Measurements from ENCODE around the gene TAF4.
A peak's percentile ranks its signal among the peaks of the same experiment; 100 is the strongest.
"Not testable (repeated sequence)": the region's sequence is repeated elsewhere in the genome, so short reads cannot be mapped to it uniquely, and the experiment has no call there.

TAF4 gene

DNA sequence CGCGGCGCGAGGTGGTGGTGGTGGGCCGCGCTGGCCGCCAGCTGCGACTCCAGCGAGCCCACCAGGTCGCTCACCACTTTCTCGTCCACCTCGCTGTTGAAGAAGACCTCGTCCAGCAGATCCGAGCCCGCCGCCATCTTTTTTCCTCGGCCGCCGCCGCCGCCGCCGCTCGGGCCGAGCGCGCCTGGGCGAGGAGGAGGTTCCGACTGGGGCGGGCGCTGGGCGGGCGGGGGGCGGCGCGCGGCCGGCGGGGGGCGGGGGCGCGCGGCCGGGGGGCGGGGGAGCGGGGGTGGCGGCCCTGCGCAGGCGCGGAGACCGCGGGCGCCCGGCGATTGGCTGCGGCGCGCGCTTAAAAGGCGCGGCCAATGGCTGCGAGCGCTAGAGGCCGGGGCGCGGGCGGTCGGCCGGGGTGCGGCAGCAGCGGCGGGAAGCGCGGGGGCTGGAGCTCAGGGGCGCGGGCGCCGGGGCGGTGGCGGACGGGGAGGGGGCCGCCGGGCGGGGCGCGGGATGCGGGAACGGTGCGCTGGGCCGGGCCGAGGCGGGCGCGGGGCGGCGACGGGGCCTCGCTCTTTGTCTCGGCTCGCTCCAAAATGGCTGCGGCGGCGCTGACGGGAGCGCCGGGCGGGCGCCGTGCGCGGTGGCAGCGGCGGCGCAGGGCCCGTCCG is at the start of gene TAF4:
TSS of gene TAF4 (minus strand) at position 208 of the 665 bp plus-strand sequence. CDS start at position 137, 71 bp downstream.
- peak in 50 of 51 donors; percentile 12 to 90 (median 68) for DNase-seq

DNA sequence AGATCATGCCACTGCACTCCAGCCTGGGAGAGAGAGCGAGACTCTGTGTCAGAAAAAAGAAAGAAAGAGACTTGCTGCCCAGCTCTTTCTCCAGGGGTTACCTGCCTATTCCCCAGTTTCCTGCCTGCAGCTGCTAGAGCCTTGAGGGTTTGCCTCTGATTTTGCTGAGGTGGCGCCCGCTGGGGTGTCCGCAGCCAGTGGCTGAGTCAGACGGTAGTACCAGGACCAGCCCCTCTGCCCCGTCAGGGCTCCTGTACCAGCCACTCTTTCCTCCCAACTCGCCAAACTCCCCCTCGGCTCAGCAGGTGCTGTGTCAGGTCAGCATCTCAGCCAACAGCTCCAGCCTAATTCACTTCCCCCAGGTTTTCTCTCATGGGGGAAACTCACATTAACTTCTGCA is 49.2 kb upstream of the TAF4 start:
- DNase-seq: no peak

GRCh38 chr20:62112368-62112767 is 46.7 kb upstream of the TAF4 start:
- no peak for DNase-seq

- no peak for DNase-seq
These were observed 45.5 kb upstream of the TAF4 start for GRCh38 chr20:62111148-62111547.

- no peak for DNase-seq
These were observed 39.9 kb upstream of the TAF4 start for GRCh38 chr20:62105592-62105991.

GRCh38 chr20:62104791-62105345 is 39.2 kb upstream of the TAF4 start:
- no peak for DNase-seq

GRCh38 chr20:62104234-62104789 is 38.6 kb upstream of the TAF4 start:
- no peak for DNase-seq

DNA sequence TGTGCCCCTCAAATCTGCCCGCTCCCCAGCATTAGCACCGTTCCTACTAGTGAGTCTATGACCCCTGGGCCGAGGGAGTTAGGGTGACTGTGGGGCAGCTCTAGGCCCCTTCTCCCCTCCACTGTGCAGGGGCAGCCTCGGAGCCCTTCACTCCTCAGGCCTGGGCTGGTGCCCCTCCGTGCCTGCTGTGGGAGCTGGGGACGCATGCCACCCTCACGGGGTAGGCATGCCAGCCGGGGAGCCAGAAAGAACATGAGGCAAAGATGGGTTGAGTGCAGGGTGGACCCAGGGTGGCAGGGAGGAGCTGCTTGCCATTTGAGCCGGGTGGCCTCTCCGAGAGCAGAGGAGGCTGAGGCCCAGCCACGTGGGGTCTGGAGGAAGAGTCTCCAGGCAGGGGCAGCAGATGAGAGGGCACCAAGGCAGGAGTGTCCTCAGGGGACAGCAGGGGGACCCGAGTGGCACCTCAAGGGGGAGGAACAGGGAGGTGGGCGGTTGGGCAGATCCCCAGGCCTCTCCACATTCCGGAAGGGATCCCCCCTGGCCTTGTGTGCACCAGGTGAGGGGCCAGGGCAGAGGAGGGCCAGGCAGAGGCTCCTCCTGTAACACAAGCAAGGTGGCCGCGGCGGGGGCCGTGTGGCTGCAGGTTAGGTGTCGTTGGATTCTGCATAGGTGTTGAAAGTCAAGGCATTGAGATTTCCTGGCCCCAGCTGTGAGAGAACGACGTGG is 38.0 kb upstream of the TAF4 start:
- no peak for DNase-seq

- DNase-seq: no peak
These were observed 35.4 kb upstream of the TAF4 start for GRCh38 chr20:62101078-62101477.

DNA sequence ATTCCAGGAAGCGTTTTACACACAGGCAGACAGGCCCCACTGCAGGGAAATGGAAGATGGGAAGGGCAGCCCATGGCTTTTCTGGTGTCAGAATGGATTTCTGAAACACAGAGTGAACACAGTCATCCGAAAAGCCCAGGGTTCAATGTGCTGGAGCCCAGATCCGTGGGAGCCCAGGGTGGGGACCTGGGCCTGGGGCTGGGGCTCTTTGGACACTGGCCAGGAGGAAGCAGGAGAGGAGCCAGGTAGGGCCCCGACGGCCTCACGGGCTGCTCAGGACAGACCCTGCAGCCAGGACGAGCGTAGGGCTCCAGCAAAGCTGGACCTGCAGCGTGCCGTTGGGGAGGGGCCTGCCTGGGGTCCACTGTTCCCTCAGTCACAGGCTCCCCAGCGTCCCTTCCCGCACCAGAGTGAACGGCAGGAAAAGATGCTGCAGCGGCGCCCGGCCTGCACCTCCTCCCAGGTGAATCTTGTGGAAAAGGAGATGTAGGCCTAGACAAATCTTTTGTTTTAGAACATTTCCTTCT is 32.3 kb upstream of the TAF4 start:
- DNase-seq: no peak

DNA sequence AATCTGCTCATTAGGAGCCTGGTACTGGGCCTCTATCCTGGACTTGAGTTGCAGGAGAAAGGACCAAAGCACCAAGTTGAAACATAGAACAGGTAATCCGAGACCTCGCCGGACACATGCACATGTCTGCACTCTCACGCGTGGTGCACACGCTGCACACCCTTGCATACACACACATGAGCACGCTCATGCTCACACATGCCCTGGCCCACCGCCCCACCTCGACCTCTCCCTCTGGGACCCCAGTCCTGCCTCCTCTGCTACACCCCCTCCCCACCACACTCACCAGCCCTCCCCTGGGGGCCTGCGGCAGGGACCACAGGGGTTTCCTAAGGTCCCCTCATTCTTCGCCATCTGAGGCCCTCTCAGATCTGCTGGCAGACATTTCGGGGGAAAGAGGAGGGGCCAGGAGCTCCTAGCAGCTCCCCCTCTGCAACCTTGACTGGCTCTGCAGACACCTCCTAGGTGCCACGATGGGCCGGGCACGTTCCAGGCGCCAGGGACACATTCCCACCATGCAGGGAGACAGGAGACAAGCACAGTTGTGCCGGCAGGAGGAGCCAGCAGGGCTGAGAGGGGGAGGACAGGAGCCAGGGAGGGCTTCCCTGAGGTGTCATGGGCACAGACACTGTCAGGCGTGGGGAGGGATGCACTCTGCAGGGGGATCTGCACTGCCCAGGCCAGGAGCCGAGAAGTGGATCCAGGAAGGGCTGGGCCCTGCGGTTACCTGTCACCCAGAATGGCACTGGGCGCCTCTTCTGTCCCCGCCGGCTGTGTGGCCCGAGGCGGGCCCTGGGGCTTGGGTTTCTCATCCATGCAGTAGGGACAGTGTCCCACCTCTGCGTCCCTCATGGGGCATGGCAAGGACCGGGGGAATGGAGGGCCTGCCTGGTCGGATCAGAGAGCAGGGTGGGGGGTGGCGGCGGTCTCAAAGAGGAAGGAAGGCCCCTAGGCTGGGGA is 31.0 kb upstream of the TAF4 start:
- no peak for DNase-seq

DNA sequence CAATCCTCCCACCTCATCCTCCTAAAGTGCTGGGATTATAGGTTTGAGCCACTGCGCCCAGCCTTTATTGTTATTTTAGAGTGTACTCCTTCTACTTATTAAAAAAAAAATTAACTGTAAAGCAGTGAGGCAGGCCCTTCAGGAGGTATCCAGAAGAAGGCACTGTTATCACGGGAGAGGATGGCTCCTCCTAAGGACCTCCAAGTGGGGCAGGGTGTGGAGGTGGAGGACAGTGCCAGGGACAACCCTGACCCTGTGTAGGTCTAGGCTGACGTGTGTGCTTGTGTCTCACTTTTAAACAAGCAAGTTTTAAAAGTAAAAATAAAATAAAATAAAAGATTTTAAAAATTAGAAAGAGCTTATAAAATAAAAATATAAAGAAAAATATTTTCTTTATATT is 23.7 kb upstream of the TAF4 start:
- DNase-seq: no peak

DNA sequence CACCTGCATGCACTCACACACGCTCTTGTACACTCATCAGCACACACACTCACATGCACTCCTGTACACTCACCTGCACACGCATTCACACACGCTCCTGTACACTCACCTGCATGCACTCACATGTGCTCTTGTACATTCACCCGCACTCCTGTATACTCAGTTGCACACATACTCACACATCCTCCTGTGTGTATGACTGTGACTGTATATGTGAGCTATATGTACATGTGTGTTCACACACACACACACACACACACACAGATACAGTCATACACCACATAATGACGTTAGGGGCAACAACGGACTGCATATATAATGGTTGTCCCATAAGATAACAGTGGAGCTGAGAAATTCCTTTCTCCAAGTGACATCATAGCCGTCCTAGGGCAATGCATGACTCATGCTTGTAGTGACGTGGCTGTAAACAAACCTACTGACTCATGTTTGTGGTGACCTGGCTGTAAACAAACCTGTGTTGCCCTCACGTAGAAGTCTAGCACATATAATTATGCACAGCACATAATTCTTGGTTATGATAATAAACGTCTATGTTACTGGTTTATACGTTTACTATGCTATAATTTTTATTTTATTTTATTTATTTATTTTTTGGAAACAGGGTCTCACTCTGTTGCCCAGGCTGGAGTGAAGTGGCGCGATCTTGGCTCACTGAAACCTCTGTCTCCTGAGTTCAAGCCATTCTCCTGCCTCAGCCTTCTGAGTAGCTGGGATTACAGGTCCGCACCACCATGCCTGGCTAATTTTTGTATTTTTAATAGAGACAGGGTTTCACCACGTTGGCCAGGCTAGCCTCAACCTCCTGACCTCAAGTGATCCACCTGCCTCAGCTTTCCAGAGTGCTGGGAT is 22.8 kb upstream of the TAF4 start:
- DNase-seq: no peak

GRCh38 chr20:62087632-62088031 is 22.0 kb upstream of the TAF4 start:
- no peak for DNase-seq

DNA sequence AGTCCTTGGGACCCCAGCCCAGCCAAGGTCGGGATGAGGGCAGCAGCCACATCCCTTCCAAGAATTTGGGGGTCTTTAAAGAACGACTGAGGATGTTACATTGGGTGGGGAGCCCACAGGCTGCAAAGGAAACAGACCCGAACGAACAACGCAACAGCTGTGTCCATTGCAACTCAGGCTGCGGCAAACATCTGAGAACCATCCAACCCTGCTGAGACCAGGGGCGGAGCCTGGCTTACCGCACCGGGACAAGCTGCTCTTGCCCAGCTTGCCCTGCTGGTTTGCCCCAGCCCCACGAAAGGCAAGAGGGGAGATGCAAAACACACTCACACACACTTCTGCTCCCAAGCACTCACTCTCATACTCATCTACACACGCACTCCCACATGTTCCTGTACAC is 21.5 kb upstream of the TAF4 start:
- DNase-seq: no peak

- DNase-seq: no peak
These were observed 19.5 kb upstream of the TAF4 start for GRCh38 chr20:62085206-62085605.

DNA sequence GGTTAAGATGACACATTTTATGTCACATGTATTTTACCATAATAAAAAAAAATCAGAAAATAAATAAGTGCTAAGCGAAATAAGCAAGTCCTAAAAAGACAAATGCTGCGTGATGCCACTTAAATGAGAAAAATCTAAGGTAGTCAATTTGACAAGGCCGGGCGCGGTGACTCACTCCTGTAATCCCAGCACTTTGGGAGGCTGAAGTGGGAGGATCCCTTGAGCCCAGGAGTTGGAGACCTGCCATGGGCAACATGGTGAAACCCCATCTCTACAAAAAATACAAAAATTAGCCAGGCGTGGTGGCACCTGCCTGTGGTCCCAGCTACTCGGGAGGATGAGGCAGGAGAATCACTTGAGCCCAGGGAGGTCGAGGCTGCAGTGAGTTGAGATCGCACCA is 18.5 kb upstream of the TAF4 start:
- not testable (repeated sequence) for DNase-seq

- DNase-seq: no peak
These were observed 17.6 kb upstream of the TAF4 start for GRCh38 chr20:62083312-62083711.

- no peak for DNase-seq
These were observed 14.7 kb upstream of the TAF4 start for GRCh38 chr20:62080249-62080990.
